ENCODE data around the gene FHIT. TPM values are rescaled to one million over a fixed set of nuclear protein-coding genes. Genes with fewer than 3 reads are reported as not detected.
"Not testable (repeated sequence)": the region's sequence is repeated elsewhere in the genome, so short reads cannot be mapped to it uniquely, and the experiment has no call there.

FHIT gene
- polyA plus RNA-seq, 1 donor: 35.8 TPM

DNA sequence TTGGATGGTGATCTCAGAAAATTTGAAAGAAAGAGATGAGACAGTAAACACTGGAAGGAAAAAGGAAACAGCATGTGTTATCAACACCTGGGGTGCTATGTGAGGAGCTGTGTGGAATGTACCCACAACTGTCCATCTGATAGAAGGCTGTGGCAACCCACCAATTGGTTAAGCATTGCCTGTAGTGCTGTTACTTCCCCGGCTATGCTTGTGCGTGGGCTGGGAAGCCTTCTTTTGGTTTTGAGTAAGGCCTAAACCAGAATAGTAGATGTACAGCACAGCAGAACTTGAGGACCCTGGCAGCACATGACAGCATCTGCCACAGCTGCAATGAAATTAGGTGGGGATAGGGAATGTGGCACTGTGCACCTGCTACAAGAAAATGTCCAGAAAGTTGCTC is 184.5 kb downstream of the FHIT start:
- DNase-seq: no peak
- H3K36me3 ChIP-seq (ENCODE audit: control insufficient read depth, insufficient read depth, low read length): no peaks in the 10 kb centered on the region
- no peak overlapping the region for H3K4me3 ChIP-seq (ENCODE audit: low read length)
- H3K27ac ChIP-seq (ENCODE audit: low read length): no peak overlapping the region
- H3K27me3 ChIP-seq (ENCODE audit: control insufficient read depth, insufficient read depth, low read length): no peaks in the 10 kb centered on the region
- no peaks in the 10 kb centered on the region for H3K9me3 ChIP-seq (ENCODE audit: control insufficient read depth, low read depth, low read length)
- no peaks in the 10 kb centered on the region for H3K4me1 ChIP-seq (ENCODE audit: control insufficient read depth, insufficient read depth, low read length)
- no CpG with 5 or more reads among the region's 2 CpGs for WGBS (ENCODE audit: insufficient coverage, low lambda C conversion rate)

DNA sequence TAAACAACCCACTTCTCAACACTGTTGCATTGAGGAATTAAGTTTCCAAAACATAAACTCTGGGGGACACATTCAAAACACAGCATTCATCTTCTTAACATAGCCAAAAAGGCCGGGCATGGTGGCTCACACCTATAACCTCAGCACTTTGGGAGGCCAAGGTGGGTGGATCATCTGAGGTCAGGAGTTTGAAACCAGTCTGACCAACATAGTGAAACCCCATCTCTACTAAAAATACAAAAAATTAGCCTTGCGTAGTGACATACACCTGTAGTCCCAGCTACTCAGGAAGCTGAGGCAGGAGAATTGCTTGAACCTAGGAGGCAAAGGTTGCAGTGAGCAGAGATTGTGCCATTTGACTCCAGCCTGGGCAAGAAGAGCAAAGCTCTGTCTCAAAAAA is 185.0 kb downstream of the FHIT start:
- H3K27ac ChIP-seq (ENCODE audit: low read length): not testable (repeated sequence)

DNA sequence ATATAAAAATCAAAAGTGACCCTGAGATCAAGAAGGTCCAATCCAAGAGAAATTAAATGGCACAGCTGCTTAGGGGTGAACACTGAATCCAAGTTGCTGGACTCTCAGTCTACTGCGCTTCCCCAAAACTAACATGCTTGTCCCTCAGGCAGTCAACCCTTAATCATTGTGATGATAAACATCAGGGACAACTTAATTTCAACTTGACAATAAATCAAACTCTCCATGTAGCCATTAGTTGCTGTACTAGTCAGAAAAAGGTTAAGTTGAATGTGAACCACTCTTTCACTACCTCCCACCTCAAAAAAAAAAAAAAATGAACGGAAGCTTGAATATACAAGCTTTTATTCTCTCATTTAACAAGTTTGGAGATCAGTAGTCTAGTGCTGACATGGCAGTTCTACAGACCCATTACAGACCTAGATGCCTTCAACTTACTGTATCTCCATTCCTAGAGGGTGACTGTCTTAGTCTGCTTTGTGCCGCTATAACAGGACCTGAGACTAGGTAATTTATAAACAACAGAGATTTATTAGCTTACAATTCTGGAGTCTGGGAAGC is 185.7 kb downstream of the FHIT start:
- Histone ChIP-seq H3K27ac (ENCODE audit: low read length) (no peak overlapping the region), H3K4me1 (ENCODE audit: control insufficient read depth, insufficient read depth, low read length) (no peaks in the 10 kb centered on the region), H3K4me3 (ENCODE audit: low read length) (no peak overlapping the region), H3K9me3 (ENCODE audit: control insufficient read depth, low read depth, low read length) (no peaks in the 10 kb centered on the region), H3K27me3 (ENCODE audit: control insufficient read depth, insufficient read depth, low read length) (no peaks in the 10 kb centered on the region), H3K36me3 (ENCODE audit: control insufficient read depth, insufficient read depth, low read length) (no peaks in the 10 kb centered on the region)
- no CpG with 5 or more reads among the region's 3 CpGs for WGBS (ENCODE audit: insufficient coverage, low lambda C conversion rate)
- no peak for DNase-seq

More for the DNA sequence above, 185.0 kb downstream of the FHIT start:
- not testable (repeated sequence) for H3K9me3 ChIP-seq (ENCODE audit: control insufficient read depth, low read depth, low read length); H3K4me3 ChIP-seq (ENCODE audit: low read length); H3K4me1 ChIP-seq (ENCODE audit: control insufficient read depth, insufficient read depth, low read length); H3K27me3 ChIP-seq (ENCODE audit: control insufficient read depth, insufficient read depth, low read length); H3K36me3 ChIP-seq (ENCODE audit: control insufficient read depth, insufficient read depth, low read length); DNase-seq
- WGBS (ENCODE audit: insufficient coverage, low lambda C conversion rate): 100% methylated on average over 1 of the region's 2 CpGs

DNA sequence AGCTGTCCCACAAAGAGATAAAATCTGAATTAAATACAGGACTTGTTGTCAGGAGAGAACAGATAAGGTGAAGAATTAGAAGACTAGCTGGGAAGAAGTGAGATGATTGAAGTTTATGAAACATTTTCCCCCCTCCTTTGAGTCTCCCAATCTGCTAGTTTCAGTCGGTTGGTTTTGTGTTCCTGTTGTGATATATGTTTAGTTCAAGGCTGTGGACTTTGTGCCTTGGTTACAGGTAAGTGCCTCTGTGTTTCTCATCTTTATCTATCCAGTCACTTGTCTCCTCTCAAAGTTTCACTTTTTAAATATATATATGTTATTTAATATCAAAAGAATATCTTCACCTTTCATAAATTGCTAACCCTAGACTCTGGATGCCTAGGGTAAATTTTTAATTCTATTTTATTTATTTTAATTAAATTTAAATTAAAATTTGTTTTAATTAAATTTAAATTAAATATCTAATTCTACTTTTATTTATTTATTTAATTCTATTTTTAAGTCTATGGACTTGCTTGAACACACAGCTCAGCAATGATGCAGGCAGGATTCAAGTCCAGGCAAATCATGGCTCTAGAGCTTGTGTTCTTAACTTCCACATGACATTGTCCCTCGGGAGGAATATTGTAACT is 190.0 kb downstream of the FHIT start:
- DNase-seq: no peak
- Histone ChIP-seq H3K4me3 (ENCODE audit: low read length) (no peak overlapping the region), H3K27me3 (ENCODE audit: control insufficient read depth, insufficient read depth, low read length) (no peaks in the 10 kb centered on the region), H3K9me3 (ENCODE audit: control insufficient read depth, low read depth, low read length) (no peaks in the 10 kb centered on the region), H3K27ac (ENCODE audit: low read length) (no peak overlapping the region), H3K36me3 (ENCODE audit: control insufficient read depth, insufficient read depth, low read length) (no peaks in the 10 kb centered on the region), H3K4me1 (ENCODE audit: control insufficient read depth, insufficient read depth, low read length) (no peaks in the 10 kb centered on the region)
- WGBS (ENCODE audit: insufficient coverage, low lambda C conversion rate): 100% methylated on average over 1 of the region's 2 CpGs

DNA sequence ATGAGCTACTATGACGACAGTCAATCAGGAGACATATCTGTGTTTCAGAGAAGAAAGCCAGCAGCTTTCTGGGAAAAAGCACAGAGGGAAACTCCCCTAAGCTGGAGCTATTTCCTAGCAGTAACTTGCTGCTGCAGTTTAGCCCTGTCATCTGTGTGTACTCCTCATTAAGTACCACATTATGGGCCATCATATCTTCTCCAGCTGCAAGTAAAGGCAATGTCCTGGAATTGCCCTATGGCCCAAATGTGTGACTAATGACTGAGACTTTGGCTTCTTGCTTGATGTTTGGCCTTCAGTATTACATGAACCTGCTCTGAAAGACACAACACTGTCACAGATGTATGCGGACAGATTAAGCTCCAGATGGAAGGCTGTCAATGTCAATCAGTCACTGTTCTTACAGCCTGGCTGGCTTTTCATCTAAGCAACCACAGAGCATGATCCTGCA is 190.8 kb downstream of the FHIT start:
- Histone ChIP-seq H3K36me3 (ENCODE audit: control insufficient read depth, insufficient read depth, low read length) (no peaks in the 10 kb centered on the region), H3K9me3 (ENCODE audit: control insufficient read depth, low read depth, low read length) (no peaks in the 10 kb centered on the region), H3K27ac (ENCODE audit: low read length) (no peak overlapping the region), H3K4me1 (ENCODE audit: control insufficient read depth, insufficient read depth, low read length) (no peaks in the 10 kb centered on the region), H3K27me3 (ENCODE audit: control insufficient read depth, insufficient read depth, low read length) (no peaks in the 10 kb centered on the region), H3K4me3 (ENCODE audit: low read length) (no peak overlapping the region)
- WGBS (ENCODE audit: insufficient coverage, low lambda C conversion rate): no CpG with 5 or more reads among the region's 2 CpGs
- peak; percentile 31 to 55 for DNase-seq

DNA sequence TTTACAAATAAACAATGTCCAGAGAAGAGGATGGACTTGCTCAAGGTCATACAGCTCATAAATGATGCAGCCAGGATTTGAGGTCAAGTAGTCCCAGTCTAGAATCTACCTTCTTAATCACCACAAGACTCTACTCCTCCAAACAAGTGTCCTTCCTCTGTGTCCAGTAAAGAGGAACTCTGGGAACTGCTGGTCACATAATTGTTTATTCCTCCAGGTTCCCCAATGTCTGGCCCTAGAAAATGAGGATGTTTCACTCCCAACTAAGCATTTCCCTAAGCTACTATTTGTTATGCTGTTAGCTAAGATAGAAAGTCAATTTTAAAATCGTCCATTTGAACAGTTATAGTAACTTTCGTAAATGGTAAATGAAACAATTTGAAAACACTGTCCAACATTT is 192.4 kb downstream of the FHIT start:
- Histone ChIP-seq H3K27me3 (ENCODE audit: control insufficient read depth, insufficient read depth, low read length) (no peaks in the 10 kb centered on the region), H3K4me1 (ENCODE audit: control insufficient read depth, insufficient read depth, low read length) (no peaks in the 10 kb centered on the region), H3K36me3 (ENCODE audit: control insufficient read depth, insufficient read depth, low read length) (no peaks in the 10 kb centered on the region)

DNA sequence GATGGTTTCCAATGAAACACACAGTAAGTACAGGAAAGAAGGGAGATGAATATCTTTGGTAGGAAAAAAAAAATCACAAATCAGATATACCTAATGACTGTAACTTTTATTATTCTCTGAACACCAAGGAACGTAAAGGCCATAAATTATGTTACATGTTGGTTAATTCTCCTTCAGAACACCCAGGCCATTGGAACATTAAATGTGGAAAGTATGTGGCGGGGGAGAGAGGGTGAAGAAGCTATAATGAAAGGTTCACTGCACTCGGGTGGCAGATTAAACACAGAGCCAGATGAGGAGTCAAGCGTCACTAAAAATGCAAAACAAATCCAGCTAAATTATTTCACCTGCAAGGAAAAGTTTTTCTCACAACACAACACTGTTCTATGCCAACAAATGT is 193.8 kb downstream of the FHIT start:
- Histone ChIP-seq H3K36me3 (ENCODE audit: control insufficient read depth, insufficient read depth, low read length) (no peaks in the 10 kb centered on the region), H3K27me3 (ENCODE audit: control insufficient read depth, insufficient read depth, low read length) (no peaks in the 10 kb centered on the region), H3K4me3 (ENCODE audit: low read length) (no peak overlapping the region), H3K27ac (ENCODE audit: low read length) (no peak overlapping the region), H3K9me3 (ENCODE audit: control insufficient read depth, low read depth, low read length) (no peaks in the 10 kb centered on the region), H3K4me1 (ENCODE audit: control insufficient read depth, insufficient read depth, low read length) (no peaks in the 10 kb centered on the region)
- 57% methylated on average over 1 of the region's 4 CpGs for WGBS (ENCODE audit: insufficient coverage, low lambda C conversion rate)
- DNase-seq: no peak

More for the DNA sequence above, 192.4 kb downstream of the FHIT start:
- Histone ChIP-seq H3K27ac (ENCODE audit: low read length) (no peak overlapping the region), H3K9me3 (ENCODE audit: control insufficient read depth, low read depth, low read length) (no peaks in the 10 kb centered on the region), H3K4me3 (ENCODE audit: low read length) (no peak overlapping the region)
- DNase-seq: no peak
- 100% methylated on average over 2 of the region's 2 CpGs for WGBS (ENCODE audit: insufficient coverage, low lambda C conversion rate)

DNA sequence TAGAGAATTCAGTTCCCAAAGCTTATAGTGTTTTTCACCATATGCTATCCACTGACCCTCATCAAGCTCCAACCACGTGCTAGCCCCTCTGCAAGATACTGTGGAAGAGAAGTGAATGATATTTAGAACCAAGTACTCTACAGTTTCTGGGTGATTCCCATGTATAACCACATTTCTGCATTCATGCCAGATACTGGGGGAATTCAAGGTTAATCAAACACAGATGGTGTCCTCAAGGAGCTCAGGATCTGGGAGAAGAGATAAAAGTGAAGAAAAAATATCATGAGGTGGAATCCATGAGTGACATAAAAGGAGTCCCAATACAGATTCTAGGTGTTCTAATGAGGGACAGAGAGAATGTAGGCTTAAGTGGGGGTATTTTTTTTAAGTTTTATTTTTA is 195.8 kb downstream of the FHIT start:
- H3K36me3 ChIP-seq (ENCODE audit: control insufficient read depth, insufficient read depth, low read length): no peaks in the 10 kb centered on the region
- H3K27me3 ChIP-seq (ENCODE audit: control insufficient read depth, insufficient read depth, low read length): no peaks in the 10 kb centered on the region
- no CpG with 5 or more reads among the region's 1 CpG for WGBS (ENCODE audit: insufficient coverage, low lambda C conversion rate)
- H3K4me3 ChIP-seq (ENCODE audit: low read length): no peak overlapping the region
- H3K9me3 ChIP-seq (ENCODE audit: control insufficient read depth, low read depth, low read length): no peaks in the 10 kb centered on the region
- no peak for DNase-seq
- H3K4me1 ChIP-seq (ENCODE audit: control insufficient read depth, insufficient read depth, low read length): no peaks in the 10 kb centered on the region
- H3K27ac ChIP-seq (ENCODE audit: low read length): no peak overlapping the region

DNA sequence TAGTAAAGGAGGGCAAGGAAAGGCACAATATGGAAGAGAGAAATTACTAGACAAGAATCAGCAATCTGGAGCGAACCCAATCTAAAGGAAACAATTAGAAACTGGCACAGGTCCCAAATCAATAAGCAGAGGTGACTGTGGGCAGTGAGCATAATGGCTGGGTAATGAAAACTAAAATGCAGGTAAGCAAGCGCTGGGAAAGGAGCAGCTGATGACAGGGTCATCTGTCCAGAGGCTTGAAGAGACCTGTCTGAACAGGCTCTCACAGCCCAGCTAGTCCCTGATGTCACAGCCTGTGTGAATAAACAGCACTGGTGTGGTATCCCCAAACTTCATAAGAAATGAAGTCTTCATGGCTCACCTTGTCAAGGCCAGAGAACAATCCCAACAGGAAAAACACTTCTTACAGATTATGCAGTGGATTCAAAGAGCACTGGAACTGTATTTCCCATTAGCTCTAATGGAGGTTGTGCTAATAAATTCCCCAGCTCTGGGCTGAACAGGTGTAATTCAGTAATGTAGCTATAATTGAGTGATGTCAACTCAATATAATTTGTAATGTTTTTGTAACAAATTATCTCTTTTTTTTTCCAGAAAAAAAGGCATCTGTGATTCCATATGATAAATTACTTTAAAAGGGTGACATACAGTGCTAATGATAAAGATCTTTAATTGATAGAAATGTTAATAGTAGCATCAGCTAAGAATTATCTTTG is 197.3 kb downstream of the FHIT start:
- peak in 1 of 2 donors; percentile 8 for DNase-seq
- Histone ChIP-seq H3K4me3 (ENCODE audit: low read length) (no peak overlapping the region), H3K9me3 (ENCODE audit: control insufficient read depth, low read depth, low read length) (no peaks in the 10 kb centered on the region), H3K27me3 (ENCODE audit: control insufficient read depth, insufficient read depth, low read length) (no peaks in the 10 kb centered on the region), H3K27ac (ENCODE audit: low read length) (no peak overlapping the region), H3K4me1 (ENCODE audit: control insufficient read depth, insufficient read depth, low read length) (no peaks in the 10 kb centered on the region), H3K36me3 (ENCODE audit: control insufficient read depth, insufficient read depth, low read length) (no peaks in the 10 kb centered on the region)
- 83% methylated on average over 1 of the region's 2 CpGs for WGBS (ENCODE audit: insufficient coverage, low lambda C conversion rate)

DNA sequence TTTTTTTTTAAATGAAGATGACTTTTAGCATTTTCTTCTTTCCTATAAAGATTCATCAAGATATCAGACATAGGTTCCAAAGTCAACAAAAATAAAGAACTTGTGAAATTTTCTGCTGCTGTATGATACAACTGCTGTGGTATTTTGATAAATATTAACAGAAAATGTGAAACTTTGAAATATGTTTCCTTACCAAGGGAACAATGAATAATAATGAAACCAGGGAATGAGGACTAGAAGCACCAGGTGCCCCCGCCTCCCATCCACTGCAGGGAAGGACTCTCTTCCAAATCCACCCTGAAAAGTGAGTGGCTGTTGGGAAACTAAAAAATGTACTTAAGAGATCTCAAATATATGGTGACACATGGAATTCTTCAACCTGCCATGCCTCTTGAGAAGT is 198.4 kb downstream of the FHIT start:
- no peaks in the 10 kb centered on the region for H3K4me1 ChIP-seq (ENCODE audit: control insufficient read depth, insufficient read depth, low read length)
- no peak overlapping the region for H3K27ac ChIP-seq (ENCODE audit: low read length)
- no peaks in the 10 kb centered on the region for H3K9me3 ChIP-seq (ENCODE audit: control insufficient read depth, low read depth, low read length)
- no peaks in the 10 kb centered on the region for H3K27me3 ChIP-seq (ENCODE audit: control insufficient read depth, insufficient read depth, low read length)
- DNase-seq: no peak
- H3K36me3 ChIP-seq (ENCODE audit: control insufficient read depth, insufficient read depth, low read length): no peaks in the 10 kb centered on the region
- 80% methylated on average over 1 of the region's 1 CpG for WGBS (ENCODE audit: insufficient coverage, low lambda C conversion rate)
- H3K4me3 ChIP-seq (ENCODE audit: low read length): no peak overlapping the region

Data from large intestine (tissue), 3 donors.